Panc1 (cell line): Measurements from ENCODE around the gene CDC45. TPM values are rescaled to one million over a fixed set of nuclear protein-coding genes. Genes with fewer than 3 reads are reported as not detected.

Experiments used
- ATAC-seq: fragments of 200-7000 bp; cut with Tn5 transposase; 2 replicates; pipeline ENCODE4 v1.9.1; 2020; ENCODE audit warnings: mild to moderate bottlenecking, moderate library complexity
- BruUV-seq: library from RNA; stranded (reverse); fragments of 400-500 nt; replicated peaks from 2 replicates; lab custom pipeline; 2021; lab: Mats Ljungman, UMichigan
- CTCF ChIA-PET: fragments of 300-600 bp; sonication (Branson Sonifier 250); formaldehyde crosslinking; loops from one replicate; lab custom pipeline; 2022; ENCODE audit warnings: antibody characterized with exemption; lab: Charles Lee
- POLR2A ChIA-PET: fragments of 300-600 bp; sonication (Branson Sonifier 250); formaldehyde crosslinking; loops from one replicate; lab custom pipeline; 2022; ENCODE audit warnings: antibody characterized with exemption; lab: Charles Lee
- DNase-seq: peaks from one replicate; pipeline ENCODE4 v3.0.0-alpha.2; 2010; ENCODE audit warnings: low read depth, low spot score
- H3K27ac ChIP-seq: 2 replicates; pipeline ENCODE4 v1.5.1; 2011; ENCODE audit warnings: mild to moderate bottlenecking, low read length, inconsistent platforms
- H3K27me3 ChIP-seq: fragments of 200-500 bp; sonication (Bioruptor generic); 2 replicates; pipeline ENCODE4 v1.6.0; 2014; ENCODE audit warnings: low read length, inconsistent platforms; ENCODE audit not compliant: control insufficient read depth, insufficient read depth
- H3K36me3 ChIP-seq: fragments of 200-500 bp; sonication (Bioruptor generic); 2 replicates; pipeline ENCODE4 v1.5.1; 2014; ENCODE audit warnings: inconsistent platforms, mild to moderate bottlenecking, low read length, moderate library complexity; ENCODE audit not compliant: control insufficient read depth, insufficient read depth
- H3K4me1 ChIP-seq: 2 replicates; pipeline ENCODE4 v1.5.1; 2011; ENCODE audit warnings: inconsistent platforms, mild to moderate bottlenecking, low read length, moderate library complexity; ENCODE audit not compliant: control insufficient read depth, insufficient read depth
- H3K4me3 ChIP-seq, 2 experiments: 2 replicates each; pipeline ENCODE4 v1.5.1; 2011 to 2012; ENCODE audit warnings: low read depth in 2 of 2, low read length in 2 of 2, mild to moderate bottlenecking in 2 of 2, inconsistent platforms in 1 of 2, moderate library complexity in 1 of 2
- H3K9me3 ChIP-seq: fragments of 200-500 bp; sonication (Bioruptor generic); 2 replicates; pipeline ENCODE4 v1.5.1; 2014; ENCODE audit warnings: low read depth, mild to moderate bottlenecking, inconsistent platforms, low read length, moderate library complexity; ENCODE audit not compliant: control insufficient read depth, insufficient read depth
- POLR2AphosphoS5 ChIP-seq: IDR thresholded peaks from 2 replicates; pipeline ENCODE4 v1.6.1; 2012; ENCODE audit warnings: mild to moderate bottlenecking, low read depth, low read length, moderate library complexity
- SIN3A ChIP-seq: IDR thresholded peaks from 2 replicates; pipeline ENCODE4 v1.6.1; 2012; ENCODE audit warnings: low read depth, mild to moderate bottlenecking, low read length, moderate library complexity, borderline replicate concordance; ENCODE audit not compliant: insufficient read depth
- TCF7L2 ChIP-seq: IDR thresholded peaks from 2 replicates; pipeline ENCODE4 v1.6.1; 2011; ENCODE audit warnings: mild to moderate bottlenecking, low read depth, low read length, inconsistent platforms
- in situ Hi-C: cut with HindIII; loops from 2 replicates; pipeline ENCODE4 v1.10.0; 2016; ENCODE audit warnings: low sequenced_read_pairs, low pct_unique_long_range_greater_than_20kb
- intact Hi-C: fragments of 100-400 bp; cut with micrococcal nuclease; formaldehyde crosslinking; loops from one replicate; pipeline ENCODE4 v1.10.0; 2022; ENCODE audit not compliant: unreplicated experiment
- total RNA-seq: library from RNA; stranded (reverse); gene quantifications from one replicate; pipeline ENCODE4 v1.2.1, GENCODE V29; 2021; ENCODE audit not compliant: unreplicated experiment
- TF ChIP-seq, protein P1 (sequence below): fragments of 450-650 bp; IDR thresholded peaks from 2 replicates; pipeline ENCODE4 v1.5.1; 2017; ENCODE audit warnings: mild to moderate bottlenecking
- TF ChIP-seq, protein P2 (sequence below), 2 experiments: IDR thresholded peaks; 2 replicates each; pipeline ENCODE4 v1.6.1; 2011 to 2012; ENCODE audit warnings: low read depth in 2 of 2, control low read depth in 1 of 2, low read length in 1 of 2, mild to moderate bottlenecking in 1 of 2, moderate library complexity in 1 of 2; ENCODE audit not compliant: insufficient read depth in 1 of 2

CDC45 gene
- total RNA-seq, 1 experiment from 2014 or later: 26.1 TPM

DNA sequence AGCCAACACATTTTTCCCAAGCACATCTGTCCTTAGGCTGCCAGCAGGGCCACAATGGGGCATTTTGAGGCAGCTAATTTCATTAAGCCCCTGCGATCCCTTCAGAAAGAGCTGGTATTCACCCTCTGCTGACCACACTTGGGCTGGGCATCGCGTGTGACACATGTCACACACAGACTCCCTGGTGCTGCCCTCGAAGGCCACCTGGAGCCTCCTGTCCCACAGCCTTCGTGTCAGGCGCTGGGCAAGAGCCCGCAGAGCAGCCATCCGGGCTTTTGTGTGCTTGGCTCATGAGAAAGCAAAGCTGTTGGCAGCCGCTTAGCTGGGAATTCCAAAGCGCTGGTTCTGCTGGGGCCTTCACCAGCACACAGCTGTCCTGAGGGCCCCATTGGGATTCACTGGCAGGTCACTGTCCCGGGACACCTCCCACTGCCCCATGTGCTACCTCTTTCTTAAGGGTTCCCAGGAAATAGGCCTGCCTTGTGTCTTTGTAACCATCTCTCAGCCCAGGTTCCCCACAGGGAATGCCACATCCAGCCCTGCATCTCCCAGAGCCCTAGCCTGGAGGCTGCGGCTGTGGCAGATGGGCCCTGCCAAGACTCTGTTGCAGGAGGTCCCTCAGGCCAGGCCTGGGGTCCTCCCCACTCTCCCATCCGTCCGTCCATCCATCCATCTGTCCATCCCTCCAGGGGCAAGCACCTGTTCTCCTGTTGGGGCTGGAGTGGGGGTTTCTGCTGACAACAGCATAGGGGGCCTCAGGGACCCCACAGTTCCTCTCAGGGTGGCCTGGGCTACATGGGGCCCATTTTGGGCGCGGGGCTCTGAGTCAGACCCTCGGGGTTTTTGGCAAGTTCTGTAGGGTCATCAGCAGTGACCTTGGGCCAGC lies 39.6 kb downstream of the CDC45 start:
- Histone ChIP-seq H3K9me3 (no peaks in the 10 kb centered on the region), H3K27me3 (no peaks in the 10 kb centered on the region), H3K4me1 (no peaks in the 10 kb centered on the region), H3K4me3 (no peak overlapping the region), H3K36me3 (no peaks in the 10 kb centered on the region), H3K27ac (no peak overlapping the region)
- DNase-seq (no peak), ATAC-seq (no peak)
- POLR2A ChIA-PET: interaction anchor here (0.6 kb wide), 1 partner anchor 66 kb away, joined by 3 read pairs; no protein-coding TSS in a partner anchor
- intact Hi-C loops: no loop called here
- CTCF ChIA-PET: no interaction called here
- TF ChIP-seq, protein P1, sequence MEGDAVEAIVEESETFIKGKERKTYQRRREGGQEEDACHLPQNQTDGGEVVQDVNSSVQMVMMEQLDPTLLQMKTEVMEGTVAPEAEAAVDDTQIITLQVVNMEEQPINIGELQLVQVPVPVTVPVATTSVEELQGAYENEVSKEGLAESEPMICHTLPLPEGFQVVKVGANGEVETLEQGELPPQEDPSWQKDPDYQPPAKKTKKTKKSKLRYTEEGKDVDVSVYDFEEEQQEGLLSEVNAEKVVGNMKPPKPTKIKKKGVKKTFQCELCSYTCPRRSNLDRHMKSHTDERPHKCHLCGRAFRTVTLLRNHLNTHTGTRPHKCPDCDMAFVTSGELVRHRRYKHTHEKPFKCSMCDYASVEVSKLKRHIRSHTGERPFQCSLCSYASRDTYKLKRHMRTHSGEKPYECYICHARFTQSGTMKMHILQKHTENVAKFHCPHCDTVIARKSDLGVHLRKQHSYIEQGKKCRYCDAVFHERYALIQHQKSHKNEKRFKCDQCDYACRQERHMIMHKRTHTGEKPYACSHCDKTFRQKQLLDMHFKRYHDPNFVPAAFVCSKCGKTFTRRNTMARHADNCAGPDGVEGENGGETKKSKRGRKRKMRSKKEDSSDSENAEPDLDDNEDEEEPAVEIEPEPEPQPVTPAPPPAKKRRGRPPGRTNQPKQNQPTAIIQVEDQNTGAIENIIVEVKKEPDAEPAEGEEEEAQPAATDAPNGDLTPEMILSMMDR: no peak
- TF ChIP-seq TCF7L2 (no peak), POLR2AphosphoS5 (no peak), SIN3A (no peak)
- TF ChIP-seq, protein P2, sequence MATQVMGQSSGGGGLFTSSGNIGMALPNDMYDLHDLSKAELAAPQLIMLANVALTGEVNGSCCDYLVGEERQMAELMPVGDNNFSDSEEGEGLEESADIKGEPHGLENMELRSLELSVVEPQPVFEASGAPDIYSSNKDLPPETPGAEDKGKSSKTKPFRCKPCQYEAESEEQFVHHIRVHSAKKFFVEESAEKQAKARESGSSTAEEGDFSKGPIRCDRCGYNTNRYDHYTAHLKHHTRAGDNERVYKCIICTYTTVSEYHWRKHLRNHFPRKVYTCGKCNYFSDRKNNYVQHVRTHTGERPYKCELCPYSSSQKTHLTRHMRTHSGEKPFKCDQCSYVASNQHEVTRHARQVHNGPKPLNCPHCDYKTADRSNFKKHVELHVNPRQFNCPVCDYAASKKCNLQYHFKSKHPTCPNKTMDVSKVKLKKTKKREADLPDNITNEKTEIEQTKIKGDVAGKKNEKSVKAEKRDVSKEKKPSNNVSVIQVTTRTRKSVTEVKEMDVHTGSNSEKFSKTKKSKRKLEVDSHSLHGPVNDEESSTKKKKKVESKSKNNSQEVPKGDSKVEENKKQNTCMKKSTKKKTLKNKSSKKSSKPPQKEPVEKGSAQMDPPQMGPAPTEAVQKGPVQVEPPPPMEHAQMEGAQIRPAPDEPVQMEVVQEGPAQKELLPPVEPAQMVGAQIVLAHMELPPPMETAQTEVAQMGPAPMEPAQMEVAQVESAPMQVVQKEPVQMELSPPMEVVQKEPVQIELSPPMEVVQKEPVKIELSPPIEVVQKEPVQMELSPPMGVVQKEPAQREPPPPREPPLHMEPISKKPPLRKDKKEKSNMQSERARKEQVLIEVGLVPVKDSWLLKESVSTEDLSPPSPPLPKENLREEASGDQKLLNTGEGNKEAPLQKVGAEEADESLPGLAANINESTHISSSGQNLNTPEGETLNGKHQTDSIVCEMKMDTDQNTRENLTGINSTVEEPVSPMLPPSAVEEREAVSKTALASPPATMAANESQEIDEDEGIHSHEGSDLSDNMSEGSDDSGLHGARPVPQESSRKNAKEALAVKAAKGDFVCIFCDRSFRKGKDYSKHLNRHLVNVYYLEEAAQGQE (IDR thresholded peaks at IDR 0.05; ENCODE audit: insufficient read depth in 1 of 2, low read depth in 2 of 2, low read length in 1 of 2): no peak
- BruUV-seq: no TSS peak
- in situ Hi-C loops: no loop called here

DNA sequence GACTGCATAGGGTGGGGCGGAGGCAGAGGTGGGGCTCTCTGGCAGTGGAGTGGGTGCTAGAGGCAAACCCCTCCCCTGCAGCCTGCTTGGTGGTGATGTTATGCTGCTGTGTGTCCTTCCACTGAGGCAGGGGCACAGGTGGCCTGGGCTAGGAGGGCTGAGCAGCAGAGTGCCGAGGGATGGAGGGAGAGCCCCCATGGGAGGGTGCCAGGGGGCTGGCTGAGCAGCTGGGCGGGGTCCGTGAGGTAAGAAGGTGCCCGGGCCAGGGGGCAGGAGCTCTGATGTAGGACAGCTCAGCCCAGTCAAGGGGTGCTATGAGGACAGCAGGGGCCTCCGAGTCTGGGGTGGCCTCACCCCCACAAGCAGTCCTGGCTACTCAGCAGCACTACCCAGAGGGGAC lies 40.3 kb downstream of the CDC45 start:
- ChIA-PET CTCF (no interaction called here), POLR2A (interaction anchor here (0.6 kb wide), 1 partner anchor 65 kb away, joined by 3 read pairs; no protein-coding TSS in a partner anchor)
- no TSS peak for BruUV-seq
- in situ Hi-C loops (no loop called here), intact Hi-C loops (loop anchor here (10.0 kb wide), 1 partner anchor 105 kb away; no protein-coding TSS in a partner anchor)
- no peaks in the 10 kb centered on the region for H3K27me3 ChIP-seq
- no peak for DNase-seq
- ATAC-seq: no peak
- no peaks in the 10 kb centered on the region for H3K4me1 ChIP-seq
- no peaks in the 10 kb centered on the region for H3K36me3 ChIP-seq
- TF ChIP-seq SIN3A (no peak), TCF7L2 (no peak), POLR2AphosphoS5 (no peak)
- TF ChIP-seq, protein P2 (IDR thresholded peaks at IDR 0.05; ENCODE audit: insufficient read depth in 1 of 2, low read depth in 2 of 2, low read length in 1 of 2): no peak
- TF ChIP-seq, protein P1: no peak
- H3K4me3 ChIP-seq: no peak overlapping the region
- H3K9me3 ChIP-seq: no peaks in the 10 kb centered on the region
- H3K27ac ChIP-seq: no peak overlapping the region
